ENCODE data around the gene COL18A1. TPM values are rescaled to one million over a fixed set of nuclear protein-coding genes. Genes with fewer than 3 reads are reported as not detected.

The COL18A1 gene
- total and polyA plus RNA-seq, 8 donors, result 38.7 to 301 (median 77.8) TPM

DNA sequence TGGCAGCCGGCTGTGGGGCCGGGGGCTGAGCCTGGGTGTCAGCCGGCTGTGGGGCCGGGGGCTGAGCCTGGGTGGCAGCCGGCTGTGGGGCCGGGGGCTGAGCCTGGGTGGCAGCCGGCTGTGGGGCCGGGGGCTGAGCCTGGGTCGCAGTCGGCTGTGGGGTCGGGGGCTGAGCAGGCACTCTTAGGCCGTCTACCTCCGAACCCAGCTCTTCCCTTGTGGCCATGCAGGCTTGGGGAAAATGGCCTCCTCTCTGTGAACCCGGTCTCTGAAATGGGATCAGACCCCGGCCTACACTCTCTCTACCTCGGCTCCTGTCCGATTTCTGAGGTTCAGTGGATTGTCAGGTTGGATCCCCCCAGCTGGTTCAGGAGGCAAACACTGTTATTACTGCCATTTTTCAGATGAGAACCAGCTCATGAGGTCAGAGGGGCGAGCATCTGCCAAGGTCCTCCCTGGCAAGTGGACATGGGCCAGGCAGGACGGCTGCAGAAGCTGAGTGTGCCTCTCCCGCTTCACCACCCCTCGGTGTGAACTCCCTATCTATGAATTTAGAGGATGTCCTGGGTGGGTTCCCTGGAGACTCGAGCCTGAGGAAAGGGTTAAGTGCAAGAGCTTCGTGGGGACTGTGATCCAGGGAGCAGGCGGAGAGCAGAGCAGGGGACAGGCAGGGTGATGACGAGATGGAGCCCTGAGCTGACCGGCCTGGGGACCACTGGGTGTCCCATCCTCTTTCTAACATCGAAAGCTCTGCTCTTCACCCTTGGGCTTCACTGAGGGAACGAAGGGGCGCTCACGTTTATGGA, 10.9 kb upstream of the COL18A1 start:
- Histone ChIP-seq H3K9me3 (no peaks in the 10 kb centered on the region), H3K36me3 (no peaks in the 10 kb centered on the region), H3K27me3 (no peaks in the 10 kb centered on the region), H3K4me3 (no peak overlapping the region), H3K27ac (no peak overlapping the region), H3K4me1 (no peaks in the 10 kb centered on the region)
- intact Hi-C loops (cut with DNase I), result no loop called here
- FAIRE-seq (no peak), ATAC-seq (no peak), DNase-seq (peak in 3 of 6 donors; percentile 5 to 15 (median 7))
- 60 to 75% methylated on average over 24 to 30 of the region's 30 CpGs for WGBS, 2 donors
- TF ChIP-seq, protein P1, sequence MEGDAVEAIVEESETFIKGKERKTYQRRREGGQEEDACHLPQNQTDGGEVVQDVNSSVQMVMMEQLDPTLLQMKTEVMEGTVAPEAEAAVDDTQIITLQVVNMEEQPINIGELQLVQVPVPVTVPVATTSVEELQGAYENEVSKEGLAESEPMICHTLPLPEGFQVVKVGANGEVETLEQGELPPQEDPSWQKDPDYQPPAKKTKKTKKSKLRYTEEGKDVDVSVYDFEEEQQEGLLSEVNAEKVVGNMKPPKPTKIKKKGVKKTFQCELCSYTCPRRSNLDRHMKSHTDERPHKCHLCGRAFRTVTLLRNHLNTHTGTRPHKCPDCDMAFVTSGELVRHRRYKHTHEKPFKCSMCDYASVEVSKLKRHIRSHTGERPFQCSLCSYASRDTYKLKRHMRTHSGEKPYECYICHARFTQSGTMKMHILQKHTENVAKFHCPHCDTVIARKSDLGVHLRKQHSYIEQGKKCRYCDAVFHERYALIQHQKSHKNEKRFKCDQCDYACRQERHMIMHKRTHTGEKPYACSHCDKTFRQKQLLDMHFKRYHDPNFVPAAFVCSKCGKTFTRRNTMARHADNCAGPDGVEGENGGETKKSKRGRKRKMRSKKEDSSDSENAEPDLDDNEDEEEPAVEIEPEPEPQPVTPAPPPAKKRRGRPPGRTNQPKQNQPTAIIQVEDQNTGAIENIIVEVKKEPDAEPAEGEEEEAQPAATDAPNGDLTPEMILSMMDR (IDR thresholded peaks at IDR 0.05), result no peak

DNA sequence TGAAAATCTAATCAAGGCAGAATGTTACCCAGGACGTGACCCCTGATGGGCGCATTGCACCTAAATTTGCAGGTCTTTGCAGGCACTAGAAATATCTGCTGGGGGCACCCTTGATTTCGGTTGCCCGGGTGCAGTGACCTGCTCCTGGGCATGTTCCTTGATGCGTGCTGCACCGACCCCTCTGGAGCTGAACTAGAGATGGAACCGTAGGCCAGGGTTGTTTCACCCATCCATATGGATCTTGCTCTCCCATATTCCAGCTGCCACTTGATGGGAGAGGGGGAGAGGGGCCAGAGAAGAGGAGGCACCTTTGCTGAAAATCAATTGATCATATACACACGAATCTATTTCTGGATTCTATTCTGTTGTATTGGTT, 8.4 kb upstream of the COL18A1 start:
- DNase-seq (peak in 1 of 6 donors; percentile 3), ATAC-seq (no peak), FAIRE-seq (no peak)
- TF ChIP-seq, protein P1 (IDR thresholded peaks at IDR 0.05), result no peak
- WGBS, 2 donors, result 52 to 73% methylated on average over 8 of the region's 8 CpGs
- H3K27ac ChIP-seq, result no peak overlapping the region
- peaks cover 0 to 8% (median 2%) of the 10 kb centered on the region in 4 donors for H3K27me3 ChIP-seq
- H3K4me1 ChIP-seq, result no peaks in the 10 kb centered on the region
- intact Hi-C loops (cut with DNase I), result no loop called here
- H3K9me3 ChIP-seq, result no peaks in the 10 kb centered on the region
- no peaks in the 10 kb centered on the region for H3K36me3 ChIP-seq
- H3K4me3 ChIP-seq, result no peak overlapping the region

DNA sequence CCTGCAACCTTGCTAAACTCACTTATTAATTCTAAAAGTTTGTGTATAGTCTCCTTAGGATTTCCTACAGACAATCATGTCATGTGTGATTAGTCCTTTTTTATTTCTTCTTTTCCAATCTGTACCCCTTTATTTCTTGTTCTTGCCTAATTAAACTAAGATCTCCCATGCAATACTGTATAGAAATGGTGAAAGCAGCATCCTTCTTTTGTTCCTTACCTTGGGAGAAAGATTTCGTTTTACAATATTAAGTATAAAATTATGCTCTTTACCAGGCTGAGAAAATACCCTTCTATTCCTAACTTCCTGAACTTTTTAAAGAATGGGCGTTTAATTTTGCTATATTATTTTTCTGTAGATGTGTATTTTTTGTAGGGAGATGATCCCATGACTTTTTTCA, 7.6 kb upstream of the COL18A1 start:
- Histone ChIP-seq H3K27me3 (peaks cover 0 to 8% (median 2%) of the 10 kb centered on the region in 4 donors), H3K36me3 (no peaks in the 10 kb centered on the region), H3K4me1 (no peaks in the 10 kb centered on the region), H3K9me3 (no peaks in the 10 kb centered on the region), H3K27ac (no peak overlapping the region), H3K4me3 (no peak overlapping the region)
- ATAC-seq (no peak), FAIRE-seq (no peak), DNase-seq (no peak)
- intact Hi-C loops (cut with DNase I), result no loop called here
- TF ChIP-seq, protein P1 (IDR thresholded peaks at IDR 0.05), result no peak
- 42 to 65% methylated on average over 2 of the region's 2 CpGs for WGBS, 2 donors

DNA sequence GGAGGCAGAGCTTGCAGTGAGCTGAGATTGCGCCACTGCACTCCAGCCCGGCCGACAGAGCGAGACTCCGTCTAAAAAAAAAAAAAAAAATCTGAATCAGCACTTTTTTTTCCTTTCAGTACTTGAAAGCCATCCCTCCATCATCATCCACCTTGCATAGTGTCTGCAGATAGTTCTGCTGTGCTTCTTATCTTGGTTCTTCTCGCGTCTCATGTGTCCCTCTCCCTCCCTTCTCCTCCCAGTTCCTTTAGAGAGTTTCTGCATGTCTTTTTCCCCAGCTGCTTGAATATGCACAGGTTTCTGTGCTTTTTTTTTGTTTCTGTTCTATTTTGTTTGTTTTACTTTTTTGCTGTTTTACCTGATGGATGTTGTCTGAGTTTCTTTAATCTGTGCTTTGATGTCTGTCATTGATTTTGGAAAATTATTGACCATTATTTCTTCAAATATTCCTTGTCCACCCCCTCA, 3.9 kb upstream of the COL18A1 start:
- no peak overlapping the region for H3K27ac ChIP-seq
- DNase-seq (no peak), ATAC-seq (no peak), FAIRE-seq (no peak)
- H3K4me3 ChIP-seq, result no peak overlapping the region
- intact Hi-C loops (cut with DNase I), result no loop called here
- 79 to 89% methylated on average over 6 to 7 of the region's 7 CpGs for WGBS, 2 donors
- TF ChIP-seq, protein P1 (IDR thresholded peaks at IDR 0.05), result no peak
- H3K27me3 ChIP-seq, result peaks cover 0 to 8% (median 3%) of the 10 kb centered on the region in 4 donors
- H3K36me3 ChIP-seq, result no peaks in the 10 kb centered on the region
- H3K9me3 ChIP-seq, result no peaks in the 10 kb centered on the region
- H3K4me1 ChIP-seq, result peaks cover 0 to 4% (median 0%) of the 10 kb centered on the region in 3 donors
